GM12891 (cell line): ENCODE results near the gene KPTN.

Source experiments
- POLR2A ChIP-seq: IDR thresholded peaks from 2 replicates; pipeline ENCODE4 v1.6.1; 2011; ENCODE audit warnings: low read depth, low read length, control low read depth
- POLR2AphosphoS5 ChIP-seq: IDR thresholded peaks from 2 replicates; pipeline ENCODE4 v1.6.1; 2011; ENCODE audit warnings: low read depth, low read length, control low read depth
- TAF1 ChIP-seq: IDR thresholded peaks from 2 replicates; pipeline ENCODE4 v1.6.1; 2011; ENCODE audit warnings: low read depth, low read length, control low read depth

- TF ChIP-seq POLR2A, result no peak
- TF ChIP-seq TAF1, result no peak
- TF ChIP-seq POLR2AphosphoS5, result no peak
Observed at GRCh38 chr19:47497050-47497766, 13.2 kb upstream of the KPTN start.
